GM23248 (cell line): Measurements from ENCODE around the gene MST1.

Experiments
- EZH2 ChIP-seq: fragments of 200-600 bp; sonication (generic); IDR thresholded peaks from 2 replicates; pipeline ENCODE4 v1.6.1; 2018; ENCODE audit warnings: antibody characterized with exemption, mild to moderate bottlenecking; ENCODE audit not compliant: insufficient read depth, poor library complexity, severe bottlenecking
- EZH2phosphoT487 ChIP-seq: fragments of 200-600 bp; sonication (generic); IDR thresholded peaks from 2 replicates; pipeline ENCODE4 v1.6.1; 2018; ENCODE audit warnings: antibody characterized with exemption, moderate library complexity, mild to moderate bottlenecking, low read depth; ENCODE audit not compliant: insufficient read depth

GRCh38 chr3:49655731-49656285, 33.5 kb downstream of the MST1 start:
- TF ChIP-seq EZH2 (no peak), EZH2phosphoT487 (no peak)
